Choroid plexus epithelial cell (primary cell): ENCODE results near the gene BCL7A.

Experiments used
- DNase-seq: peaks from one replicate; pipeline ENCODE4 v3.0.0-alpha.2; 2010; ENCODE audit warnings: low read depth
- H3K4me3 ChIP-seq: 2 replicates; pipeline ENCODE4 v1.5.1; 2011; ENCODE audit warnings: low read depth, mild to moderate bottlenecking, control low read depth, low read length, moderate library complexity
- TF ChIP-seq, protein P1 (sequence below): conservative IDR thresholded peaks from 2 replicates; pipeline ENCODE4 v1.5.1; 2011; ENCODE audit warnings: low read depth, mild to moderate bottlenecking, control low read depth, inconsistent platforms, low read length, moderate library complexity

The BCL7A gene

GRCh38 chr12:122021822-122022392, at the start of gene BCL7A:
Gene BCL7A (plus strand): TSS chr12:122021884. CDS start chr12:122022092, 208 bp downstream.
- TF ChIP-seq, protein P1, sequence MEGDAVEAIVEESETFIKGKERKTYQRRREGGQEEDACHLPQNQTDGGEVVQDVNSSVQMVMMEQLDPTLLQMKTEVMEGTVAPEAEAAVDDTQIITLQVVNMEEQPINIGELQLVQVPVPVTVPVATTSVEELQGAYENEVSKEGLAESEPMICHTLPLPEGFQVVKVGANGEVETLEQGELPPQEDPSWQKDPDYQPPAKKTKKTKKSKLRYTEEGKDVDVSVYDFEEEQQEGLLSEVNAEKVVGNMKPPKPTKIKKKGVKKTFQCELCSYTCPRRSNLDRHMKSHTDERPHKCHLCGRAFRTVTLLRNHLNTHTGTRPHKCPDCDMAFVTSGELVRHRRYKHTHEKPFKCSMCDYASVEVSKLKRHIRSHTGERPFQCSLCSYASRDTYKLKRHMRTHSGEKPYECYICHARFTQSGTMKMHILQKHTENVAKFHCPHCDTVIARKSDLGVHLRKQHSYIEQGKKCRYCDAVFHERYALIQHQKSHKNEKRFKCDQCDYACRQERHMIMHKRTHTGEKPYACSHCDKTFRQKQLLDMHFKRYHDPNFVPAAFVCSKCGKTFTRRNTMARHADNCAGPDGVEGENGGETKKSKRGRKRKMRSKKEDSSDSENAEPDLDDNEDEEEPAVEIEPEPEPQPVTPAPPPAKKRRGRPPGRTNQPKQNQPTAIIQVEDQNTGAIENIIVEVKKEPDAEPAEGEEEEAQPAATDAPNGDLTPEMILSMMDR = no peak
- peak; percentile 80 for DNase-seq

DNA sequence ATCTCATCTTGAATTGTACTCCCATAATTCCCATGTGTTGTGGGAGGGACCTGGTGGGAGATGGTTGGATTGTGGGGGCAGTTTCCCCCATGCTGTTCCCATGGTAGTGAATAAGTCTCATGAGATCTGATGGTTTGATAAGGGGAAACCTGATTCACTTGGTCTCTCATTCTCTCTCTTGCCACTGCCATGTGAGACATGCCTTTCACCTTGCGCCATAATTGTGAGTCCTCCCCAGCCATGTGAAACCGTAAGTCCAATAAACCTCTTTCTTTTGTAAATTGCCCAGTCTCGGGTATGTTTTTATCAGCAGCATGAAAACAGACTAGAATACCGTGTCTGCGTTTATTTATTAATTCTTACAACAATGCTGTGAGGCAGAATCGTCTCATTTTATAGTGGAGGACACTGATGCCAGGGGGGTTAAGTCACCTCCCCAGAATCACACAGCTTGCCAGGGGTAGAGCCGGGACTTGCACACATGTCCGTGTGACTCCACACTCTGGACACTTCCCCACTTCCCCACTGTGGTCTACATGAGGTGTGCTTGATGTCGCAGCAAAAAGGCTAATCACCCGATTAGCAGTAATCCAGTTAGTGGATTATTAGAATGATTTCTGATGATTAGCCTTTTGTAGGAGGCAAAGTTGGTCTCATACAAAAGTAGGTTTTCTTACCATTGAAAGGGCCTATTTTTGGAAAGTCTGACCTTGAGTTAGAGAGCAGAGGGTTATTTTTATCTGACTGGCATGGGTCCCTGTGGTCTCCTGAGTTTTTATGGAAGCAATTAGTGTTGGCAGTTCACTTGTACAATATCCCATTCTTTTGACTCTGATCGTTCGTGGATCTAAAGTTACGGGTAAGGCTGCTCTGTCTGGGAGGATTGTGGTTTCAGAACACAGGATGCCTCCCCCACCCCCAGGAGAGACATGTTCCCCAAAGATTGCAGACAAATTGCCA, 47.4 kb upstream of the BCL7A start:
- DNase-seq = no peak
- TF ChIP-seq, protein P1 = no peak
- H3K4me3 ChIP-seq = no peak overlapping the region

More at GRCh38 chr12:122021822-122022392, at the start of gene BCL7A:
- peak within 1 kb of the TSS; percentile 61 for H3K4me3 ChIP-seq

DNA sequence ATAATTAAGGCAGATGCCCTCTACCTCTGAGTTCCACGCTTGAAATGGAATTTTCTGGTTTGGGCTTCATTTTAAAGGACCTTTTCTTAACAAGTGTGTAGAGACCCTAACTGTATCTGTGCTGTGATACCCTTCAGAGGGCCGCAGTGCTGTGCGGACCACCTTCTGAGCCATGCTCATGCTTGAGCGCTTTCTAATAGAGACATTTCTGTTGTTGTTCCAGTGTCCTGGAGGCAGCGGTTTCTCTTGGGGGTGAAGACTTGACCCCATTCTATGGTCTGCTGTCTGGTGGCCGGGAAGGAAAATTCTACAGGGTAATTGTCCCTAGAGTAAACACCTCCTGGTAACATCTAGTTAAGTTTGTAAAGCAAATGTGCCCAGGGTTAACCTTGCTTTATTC, 46.7 kb upstream of the BCL7A start:
- TF ChIP-seq, protein P1 = no peak
- no peak for DNase-seq
- no peak overlapping the region for H3K4me3 ChIP-seq

DNA sequence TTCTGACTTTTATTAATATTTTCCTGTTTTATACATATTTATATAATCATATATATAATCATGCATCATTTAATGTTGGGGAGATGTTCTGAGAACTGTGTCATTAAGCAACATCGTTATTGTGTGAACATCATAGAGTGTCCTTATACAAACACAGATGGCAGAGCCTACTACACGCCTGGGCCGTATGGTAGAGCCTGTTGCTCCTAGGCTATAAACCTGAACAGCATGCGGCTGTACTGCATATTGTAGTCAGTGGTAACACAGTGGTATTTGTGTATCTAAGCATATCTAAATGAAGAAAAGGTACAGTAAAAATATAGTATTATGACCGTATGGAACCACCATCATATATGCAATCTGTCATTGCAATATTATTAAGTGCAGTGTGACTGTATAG, 44.7 kb upstream of the BCL7A start:
- H3K4me3 ChIP-seq = no peak overlapping the region
- no peak for DNase-seq
- TF ChIP-seq, protein P1 = no peak

- TF ChIP-seq, protein P1 = no peak
- peak; percentile 84 for DNase-seq
- H3K4me3 ChIP-seq = no peak overlapping the region
Observed at GRCh38 chr12:121980191-121980891, 41.3 kb upstream of the BCL7A start.

DNA sequence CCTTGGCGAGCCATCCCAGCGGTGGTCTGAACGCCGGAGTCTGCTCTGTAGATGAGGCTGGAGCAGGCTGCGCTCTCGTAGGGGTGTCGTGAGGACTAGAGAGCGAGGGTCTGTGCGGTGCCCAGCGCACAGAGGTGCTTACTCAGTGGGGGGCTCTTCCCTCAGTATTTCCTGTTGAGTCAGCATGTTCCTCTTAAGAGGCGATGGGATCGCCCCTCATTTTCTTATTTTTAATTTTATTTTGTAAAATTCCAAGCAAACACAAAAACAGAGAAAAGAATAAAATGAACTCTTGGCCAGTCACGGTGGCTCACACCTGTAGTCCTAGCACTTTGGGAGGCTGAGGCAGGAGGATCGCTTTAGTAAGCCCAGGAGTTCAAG, 40.8 kb upstream of the BCL7A start:
- TF ChIP-seq, protein P1 = no peak
- no peak for DNase-seq
- H3K4me3 ChIP-seq = no peak overlapping the region
